ENCODE measurements around the gene MFSD6. TPM values are rescaled to one million over a fixed set of nuclear protein-coding genes. Genes with fewer than 3 reads are reported as not detected.
"Not testable (repeated sequence)": the region's sequence is repeated elsewhere in the genome, so short reads cannot be mapped to it uniquely, and the experiment has no call there.

Gene MFSD6
- total RNA-seq, 2 donors from 2014 or later, result 61.0 to 75.1 TPM

DNA sequence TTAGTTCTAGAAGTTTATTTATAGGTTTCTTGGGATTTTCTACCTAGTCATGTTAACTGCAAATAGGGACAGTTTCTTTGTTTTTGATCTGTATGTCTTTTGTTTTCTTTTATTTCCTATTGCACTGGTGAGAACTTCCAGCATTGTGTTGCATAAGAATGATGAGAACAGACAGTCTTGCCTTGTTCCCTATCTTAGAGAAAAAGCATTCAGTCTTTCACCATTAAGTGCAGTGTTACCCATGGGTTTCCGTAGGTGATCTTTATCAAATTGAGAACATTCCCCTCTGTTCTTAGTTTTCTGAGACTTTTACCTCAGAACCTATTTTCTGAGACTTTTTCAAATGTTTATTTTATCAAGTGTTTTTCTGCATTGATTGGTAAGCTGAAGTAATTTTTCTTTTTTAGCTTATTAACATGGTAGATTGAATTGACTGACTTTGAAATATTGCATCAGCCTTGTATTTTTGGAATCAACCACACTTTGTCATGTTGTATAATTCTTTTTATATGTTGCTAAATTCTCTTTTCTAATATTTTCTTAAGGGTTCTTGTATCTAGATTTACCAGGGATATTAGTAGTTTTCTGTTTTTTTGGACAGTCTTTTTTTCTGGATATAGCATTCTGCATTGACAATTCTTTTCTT, 17.2 kb downstream of the MFSD6 start:
- Histone ChIP-seq H3K4me3 (no peak overlapping the region), H3K27me3 (replicated peaks; ENCODE audit: insufficient read depth) (no peaks in the 10 kb centered on the region), H3K27ac (no peak overlapping the region), H3K9me3 (no peaks in the 10 kb centered on the region), H3K4me1 (ENCODE audit: control insufficient read depth in 1 of 2, low read depth in 2 of 2) (no peaks in the 10 kb centered on the region), H3K36me3 (no peaks in the 10 kb centered on the region)
- ATAC-seq (ENCODE audit: insufficient number of reproducible peaks, low FRiP score, low read depth), result no peak
- DNase-seq (ENCODE audit: low spot score), result no peak
- TF ChIP-seq, protein P1, sequence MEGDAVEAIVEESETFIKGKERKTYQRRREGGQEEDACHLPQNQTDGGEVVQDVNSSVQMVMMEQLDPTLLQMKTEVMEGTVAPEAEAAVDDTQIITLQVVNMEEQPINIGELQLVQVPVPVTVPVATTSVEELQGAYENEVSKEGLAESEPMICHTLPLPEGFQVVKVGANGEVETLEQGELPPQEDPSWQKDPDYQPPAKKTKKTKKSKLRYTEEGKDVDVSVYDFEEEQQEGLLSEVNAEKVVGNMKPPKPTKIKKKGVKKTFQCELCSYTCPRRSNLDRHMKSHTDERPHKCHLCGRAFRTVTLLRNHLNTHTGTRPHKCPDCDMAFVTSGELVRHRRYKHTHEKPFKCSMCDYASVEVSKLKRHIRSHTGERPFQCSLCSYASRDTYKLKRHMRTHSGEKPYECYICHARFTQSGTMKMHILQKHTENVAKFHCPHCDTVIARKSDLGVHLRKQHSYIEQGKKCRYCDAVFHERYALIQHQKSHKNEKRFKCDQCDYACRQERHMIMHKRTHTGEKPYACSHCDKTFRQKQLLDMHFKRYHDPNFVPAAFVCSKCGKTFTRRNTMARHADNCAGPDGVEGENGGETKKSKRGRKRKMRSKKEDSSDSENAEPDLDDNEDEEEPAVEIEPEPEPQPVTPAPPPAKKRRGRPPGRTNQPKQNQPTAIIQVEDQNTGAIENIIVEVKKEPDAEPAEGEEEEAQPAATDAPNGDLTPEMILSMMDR (IDR thresholded peaks at IDR 0.05), result no peak

DNA sequence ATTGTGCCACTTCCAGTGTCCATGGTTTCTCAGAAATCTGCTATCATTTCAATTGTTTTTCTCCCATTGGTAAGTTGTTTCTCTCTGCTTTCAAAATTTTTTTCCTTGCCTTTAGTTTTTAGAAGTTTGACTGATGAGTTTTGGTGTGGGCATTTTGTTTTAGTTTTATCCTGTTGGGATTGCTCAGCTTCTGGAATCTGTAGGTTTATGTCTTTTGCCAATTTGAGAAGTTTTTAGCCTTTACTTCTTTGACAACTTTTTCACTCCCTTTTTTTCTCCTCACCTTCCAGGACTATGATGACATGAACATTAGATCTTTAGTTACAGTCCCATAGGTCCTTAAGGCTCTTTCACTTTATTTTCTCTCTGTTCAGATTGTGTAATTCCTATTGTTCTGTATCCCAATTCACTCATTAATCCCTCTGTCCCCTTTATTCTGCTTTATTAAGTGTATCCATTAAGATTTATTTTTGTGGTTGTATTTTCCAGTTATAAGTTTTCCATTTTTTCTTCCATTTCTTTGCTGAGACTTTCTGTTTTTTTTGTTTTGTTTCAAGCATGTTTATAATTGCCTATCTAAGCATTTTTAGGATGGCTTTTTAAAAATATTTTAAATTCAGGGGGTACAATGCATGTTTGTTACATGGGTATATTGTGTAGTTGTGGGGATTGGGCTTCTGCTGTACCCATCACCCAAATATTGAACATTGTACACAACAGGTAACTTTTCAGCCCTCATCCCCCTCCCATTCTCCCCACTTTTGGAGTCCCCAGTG, 17.9 kb downstream of the MFSD6 start:
- H3K27ac ChIP-seq, result no peak overlapping the region

DNA sequence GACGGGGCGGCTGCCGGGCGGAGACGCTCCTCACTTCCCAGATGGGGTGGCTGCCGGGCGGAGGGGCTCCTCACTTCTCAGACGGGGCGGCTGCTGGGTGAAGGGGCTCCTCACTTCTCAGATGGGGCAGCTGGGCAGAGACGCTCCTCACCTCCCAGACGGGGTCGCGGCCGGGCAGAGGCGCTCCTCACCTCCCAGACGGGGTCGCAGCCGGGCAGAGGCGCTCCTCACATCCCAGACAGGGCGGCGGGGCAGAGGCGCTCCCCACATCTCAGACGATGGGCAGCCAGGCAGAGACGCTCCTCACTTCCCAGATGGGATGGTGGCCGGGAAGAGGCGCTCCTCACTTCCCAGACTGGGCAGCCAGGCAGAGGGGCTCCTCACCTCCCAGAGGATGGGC, 22.7 kb downstream of the MFSD6 start:
- H3K9me3 ChIP-seq; H3K27me3 ChIP-seq (replicated peaks; ENCODE audit: insufficient read depth); ATAC-seq (ENCODE audit: insufficient number of reproducible peaks, low FRiP score, low read depth); DNase-seq (ENCODE audit: low spot score); H3K36me3 ChIP-seq; H3K27ac ChIP-seq; H3K4me3 ChIP-seq: not testable (repeated sequence)
- H3K4me1 ChIP-seq (ENCODE audit: control insufficient read depth in 1 of 2, low read depth in 2 of 2), result peaks cover 3 to 14% of the 10 kb centered on the region in 2 donors

More for the DNA sequence above, 17.9 kb downstream of the MFSD6 start:
- H3K4me3 ChIP-seq, result no peak overlapping the region
- TF ChIP-seq, protein P1 (IDR thresholded peaks at IDR 0.05), result no peak
- ATAC-seq (ENCODE audit: insufficient number of reproducible peaks, low FRiP score, low read depth), result no peak
- H3K9me3 ChIP-seq, result no peaks in the 10 kb centered on the region
- no peaks in the 10 kb centered on the region for H3K36me3 ChIP-seq
- no peaks in the 10 kb centered on the region for H3K27me3 ChIP-seq (replicated peaks; ENCODE audit: insufficient read depth)
- DNase-seq (ENCODE audit: low spot score), result no peak
- no peaks in the 10 kb centered on the region for H3K4me1 ChIP-seq (ENCODE audit: control insufficient read depth in 1 of 2, low read depth in 2 of 2)

DNA sequence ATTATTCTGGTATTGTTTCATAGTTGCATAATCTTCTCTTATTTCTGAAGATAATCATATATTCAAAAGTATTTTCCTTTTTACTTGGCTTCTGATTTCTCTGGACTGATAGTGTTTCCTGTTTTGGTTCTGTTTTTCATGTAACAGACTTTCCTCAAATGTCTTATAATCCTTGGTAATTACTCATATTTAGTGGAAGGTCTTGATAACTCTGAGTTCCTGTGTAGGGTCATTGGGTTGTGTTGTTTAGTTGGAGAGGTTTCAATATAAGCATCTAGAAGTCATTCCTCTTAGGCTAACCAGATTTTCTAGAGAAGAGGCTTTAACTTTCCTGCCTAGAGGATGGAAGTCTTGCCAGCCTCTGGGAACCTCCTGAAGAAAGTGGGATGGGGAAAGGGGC, 23.8 kb downstream of the MFSD6 start:
- ATAC-seq (ENCODE audit: insufficient number of reproducible peaks, low FRiP score, low read depth) (no peak), DNase-seq (ENCODE audit: low spot score) (no peak)
- TF ChIP-seq, protein P1 (IDR thresholded peaks at IDR 0.05), result no peak
- Histone ChIP-seq H3K4me3 (no peak overlapping the region), H3K4me1 (ENCODE audit: control insufficient read depth in 1 of 2, low read depth in 2 of 2) (peaks cover 3 to 14% of the 10 kb centered on the region in 2 donors), H3K27me3 (replicated peaks; ENCODE audit: insufficient read depth) (no peaks in the 10 kb centered on the region), H3K9me3 (no peaks in the 10 kb centered on the region), H3K27ac (no peak overlapping the region), H3K36me3 (peaks cover 5% of the 10 kb centered on the region)

DNA sequence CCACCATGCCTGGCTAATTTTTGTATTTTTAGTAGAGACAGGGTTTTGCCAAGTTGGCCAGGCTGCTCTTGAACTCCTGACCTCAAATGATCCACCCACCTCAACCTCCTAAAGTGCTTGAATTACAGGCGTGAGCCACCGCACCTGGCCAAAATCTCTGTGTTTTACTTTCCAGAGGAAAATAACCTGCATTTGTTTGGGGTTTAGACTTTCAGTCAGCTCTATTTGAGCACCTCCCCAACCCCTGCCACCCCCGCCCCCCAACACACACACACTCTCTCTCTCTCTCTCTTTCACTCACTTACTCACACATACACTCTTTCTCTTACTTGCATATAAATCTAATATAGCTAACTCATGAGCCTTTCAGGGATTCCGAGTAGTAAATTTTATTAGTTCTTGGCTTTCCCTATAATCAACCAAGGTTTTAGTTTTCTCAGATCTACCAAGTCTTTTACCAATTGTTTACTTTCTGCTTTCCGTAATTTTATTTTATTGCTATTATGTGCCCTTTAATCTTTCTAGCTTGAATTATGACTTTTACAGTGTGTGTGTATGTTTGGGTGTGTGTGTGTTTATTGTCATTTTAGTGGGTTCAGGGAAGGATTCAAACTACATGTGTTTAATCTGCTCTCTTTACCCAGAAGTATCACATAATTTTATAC, 24.5 kb downstream of the MFSD6 start:
- Histone ChIP-seq H3K4me3 (no peak overlapping the region), H3K36me3 (peaks cover 5% of the 10 kb centered on the region), H3K27ac (no peak overlapping the region), H3K9me3 (no peaks in the 10 kb centered on the region), H3K27me3 (replicated peaks; ENCODE audit: insufficient read depth) (no peaks in the 10 kb centered on the region), H3K4me1 (ENCODE audit: control insufficient read depth in 1 of 2, low read depth in 2 of 2) (peaks cover 3 to 14% of the 10 kb centered on the region in 2 donors)
- ATAC-seq (ENCODE audit: insufficient number of reproducible peaks, low FRiP score, low read depth) (no peak), DNase-seq (ENCODE audit: low spot score) (no peak)
- TF ChIP-seq, protein P1 (IDR thresholded peaks at IDR 0.05), result no peak

Measured in thoracic aorta (tissue), 2 donors.